ENCODE results near the gene GPC1. TPM values are rescaled to one million over a fixed set of nuclear protein-coding genes. Genes with fewer than 3 reads are reported as not detected.

GPC1 gene
- total RNA-seq, 4 donors from 2014 or later: 112 to 188 (median 180) TPM

GRCh38 chr2:240440704-240441320 lies 5.3 kb downstream of the GPC1 start:
- Histone ChIP-seq H3K36me3 (no peaks in the 10 kb centered on the region), H3K27ac (peak overlapping the region; percentile 45 to 79 (median 64)), H3K4me3 (no peak overlapping the region), H3K27me3 (no peaks in the 10 kb centered on the region), H3K9me3 (no peaks in the 10 kb centered on the region), H3K4me1 (peaks cover 56 to 75% of the 10 kb centered on the region in 2 donors)
- DNase-seq (peak in 1 of 2 donors; percentile 9), ATAC-seq (no peak)
- intact Hi-C loops (cut with DNase I; ENCODE audit: low total_unique reads): no loop called here
- in situ Hi-C loops (cut with MboI; ENCODE audit: low sequenced_read_pairs in 4 of 4): loop anchor here in 1 of 4 donors (25.0 kb wide), 1 partner anchor 204 kb away; no protein-coding TSS in a partner anchor
- TF ChIP-seq CTCF (IDR thresholded peaks at IDR 0.05 in 4 of 5, conservative IDR thresholded peaks at IDR 0.05 in 1 of 5) (no peak), POLR2A (IDR thresholded peaks at IDR 0.05) (no peak)

- Histone ChIP-seq H3K27me3 (no peaks in the 10 kb centered on the region), H3K4me1 (peaks cover 58 to 75% of the 10 kb centered on the region in 2 donors), H3K9me3 (no peaks in the 10 kb centered on the region), H3K36me3 (no peaks in the 10 kb centered on the region), H3K4me3 (no peak overlapping the region), H3K27ac (peak overlapping the region; percentile 45 to 79 (median 64))
- no peak for ATAC-seq
- in situ Hi-C loops (cut with MboI; ENCODE audit: low sequenced_read_pairs in 4 of 4): loop anchor here in 1 of 4 donors (25.0 kb wide), 1 partner anchor 204 kb away; no protein-coding TSS in a partner anchor
- intact Hi-C loops (cut with DNase I; ENCODE audit: low total_unique reads): no loop called here
- TF ChIP-seq CTCF (IDR thresholded peaks at IDR 0.05 in 4 of 5, conservative IDR thresholded peaks at IDR 0.05 in 1 of 5) (no peak), POLR2A (IDR thresholded peaks at IDR 0.05) (no peak)
- no peak for DNase-seq
Observed at GRCh38 chr2:240441326-240441992, 6.0 kb downstream of the GPC1 start.

GRCh38 chr2:240441993-240442411 lies 6.5 kb downstream of the GPC1 start:
- Histone ChIP-seq H3K9me3 (no peaks in the 10 kb centered on the region), H3K36me3 (no peaks in the 10 kb centered on the region), H3K4me1 (peaks cover 58 to 75% of the 10 kb centered on the region in 2 donors), H3K27ac (peak overlapping the region; percentile 45 to 79 (median 64)), H3K4me3 (no peak overlapping the region), H3K27me3 (no peaks in the 10 kb centered on the region)
- DNase-seq: no peak
- intact Hi-C loops (cut with DNase I; ENCODE audit: low total_unique reads) (no loop called here), in situ Hi-C loops (cut with MboI; ENCODE audit: low sequenced_read_pairs in 4 of 4) (loop anchor here in 1 of 4 donors (25.0 kb wide), 1 partner anchor 205 kb away; no protein-coding TSS in a partner anchor)
- peak in 1 of 2 donors; percentile 4 for ATAC-seq
- TF ChIP-seq CTCF (IDR thresholded peaks at IDR 0.05 in 4 of 5, conservative IDR thresholded peaks at IDR 0.05 in 1 of 5): no peak

GRCh38 chr2:240442891-240443715 lies 7.6 kb downstream of the GPC1 start:
- H3K36me3 ChIP-seq: no peaks in the 10 kb centered on the region
- peak overlapping the region; percentile 48 to 79 (median 68) for H3K27ac ChIP-seq
- no peaks in the 10 kb centered on the region for H3K9me3 ChIP-seq
- intact Hi-C loops (cut with DNase I; ENCODE audit: low total_unique reads): no loop called here
- no peak overlapping the region for H3K4me3 ChIP-seq
- TF ChIP-seq CTCF (IDR thresholded peaks at IDR 0.05 in 4 of 5, conservative IDR thresholded peaks at IDR 0.05 in 1 of 5) (no peak), POLR2A (IDR thresholded peaks at IDR 0.05) (no peak)
- no peak for DNase-seq
- no peak for ATAC-seq
- H3K27me3 ChIP-seq: no peaks in the 10 kb centered on the region
- H3K4me1 ChIP-seq: peaks cover 58 to 75% of the 10 kb centered on the region in 2 donors
- in situ Hi-C loops (cut with MboI; ENCODE audit: low sequenced_read_pairs in 4 of 4): loop anchor here in 1 of 4 donors (25.0 kb wide), 1 partner anchor 206 kb away; no protein-coding TSS in a partner anchor
